BJ (cell line): Measurements from ENCODE around the gene HRAS. TPM values are rescaled to one million over a fixed set of nuclear protein-coding genes. Genes with fewer than 3 reads are reported as not detected.

ENCODE experiments used
- CTCF ChIA-PET: fragments of 350-600 bp; formaldehyde crosslinking; extraction: SDS; loops from one replicate; lab custom pipeline; 2021; ENCODE audit warnings: antibody characterized with exemption, inconsistent platforms; lab: Yijun Ruan, JAX
- POLR2A ChIA-PET: fragments of 300-600 bp; sonication (Branson Sonifier 250); formaldehyde crosslinking; extraction: SDS; loops from one replicate; lab custom pipeline; 2021; ENCODE audit warnings: antibody characterized with exemption; lab: Charles Lee
- DNase-seq: peaks from one replicate; pipeline ENCODE4 v3.0.0-alpha.2; 2011; ENCODE audit warnings: low read depth
- H3K27me3 ChIP-seq: 2 replicates; pipeline ENCODE4 v1.6.0; 2011; ENCODE audit warnings: low read length; ENCODE audit not compliant: control insufficient read depth, insufficient read depth
- H3K36me3 ChIP-seq: 2 replicates; pipeline ENCODE4 v1.5.1; 2011; ENCODE audit warnings: low read length; ENCODE audit not compliant: control insufficient read depth, insufficient read depth
- H3K4me3 ChIP-seq: 2 replicates; pipeline ENCODE4 v1.5.1; 2011; ENCODE audit warnings: low read depth, mild to moderate bottlenecking, control low read depth, low read length
- polyA plus RNA-seq: library from polyadenylated mRNA; depleted of rRNA; stranded (reverse); fragments of >200 nt; gene quantifications from 2 replicates; pipeline ENCODE4 v1.2.3, GENCODE V29; 2011; rRNA removed
- small RNA-seq: library from RNA; depleted of rRNA; stranded (forward); fragments of <200 nt; gene quantifications from one replicate; pipeline ENCODE3, GENCODE V24; 2012; ENCODE audit warnings: low replicate concordance, low read depth; ENCODE audit not compliant: insufficient read length
- TF ChIP-seq, protein P1 (sequence below): IDR thresholded peaks from 2 replicates; pipeline ENCODE4 v1.5.1; 2011; ENCODE audit warnings: low read depth, mild to moderate bottlenecking, control low read depth, inconsistent platforms, low read length, moderate library complexity; ENCODE audit not compliant: insufficient read depth

HRAS gene
- polyA plus RNA-seq, 1 experiment = 90.4 TPM

DNA sequence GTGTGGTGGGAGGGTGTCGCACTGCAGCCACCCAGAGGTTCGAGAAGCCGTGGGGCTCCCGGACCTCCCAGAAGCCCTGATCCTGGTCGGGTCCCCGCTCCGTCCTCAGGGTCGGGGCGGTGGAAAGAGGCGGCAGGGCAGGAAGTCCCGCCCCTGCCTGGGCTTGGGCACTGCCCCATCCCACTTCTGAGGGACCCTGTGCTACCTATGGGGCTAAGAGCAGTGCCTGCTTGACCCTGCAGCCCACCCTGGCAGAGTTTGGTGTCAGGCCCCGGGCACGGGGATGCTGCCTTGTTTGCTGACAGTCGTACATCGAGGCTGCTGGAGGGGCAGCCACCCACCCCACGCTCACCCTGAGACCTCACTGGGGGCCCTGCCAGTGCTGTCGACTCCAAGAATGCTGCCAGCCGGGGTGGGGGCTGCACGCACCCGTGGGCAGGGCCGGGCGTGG is 47.8 kb downstream of the HRAS start:
- TF ChIP-seq, protein P1, sequence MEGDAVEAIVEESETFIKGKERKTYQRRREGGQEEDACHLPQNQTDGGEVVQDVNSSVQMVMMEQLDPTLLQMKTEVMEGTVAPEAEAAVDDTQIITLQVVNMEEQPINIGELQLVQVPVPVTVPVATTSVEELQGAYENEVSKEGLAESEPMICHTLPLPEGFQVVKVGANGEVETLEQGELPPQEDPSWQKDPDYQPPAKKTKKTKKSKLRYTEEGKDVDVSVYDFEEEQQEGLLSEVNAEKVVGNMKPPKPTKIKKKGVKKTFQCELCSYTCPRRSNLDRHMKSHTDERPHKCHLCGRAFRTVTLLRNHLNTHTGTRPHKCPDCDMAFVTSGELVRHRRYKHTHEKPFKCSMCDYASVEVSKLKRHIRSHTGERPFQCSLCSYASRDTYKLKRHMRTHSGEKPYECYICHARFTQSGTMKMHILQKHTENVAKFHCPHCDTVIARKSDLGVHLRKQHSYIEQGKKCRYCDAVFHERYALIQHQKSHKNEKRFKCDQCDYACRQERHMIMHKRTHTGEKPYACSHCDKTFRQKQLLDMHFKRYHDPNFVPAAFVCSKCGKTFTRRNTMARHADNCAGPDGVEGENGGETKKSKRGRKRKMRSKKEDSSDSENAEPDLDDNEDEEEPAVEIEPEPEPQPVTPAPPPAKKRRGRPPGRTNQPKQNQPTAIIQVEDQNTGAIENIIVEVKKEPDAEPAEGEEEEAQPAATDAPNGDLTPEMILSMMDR = no peak
- ChIA-PET CTCF (no interaction called here), POLR2A (no interaction called here)
- no peak for DNase-seq
- Histone ChIP-seq H3K27me3 (no peaks in the 10 kb centered on the region), H3K4me3 (no peak overlapping the region), H3K36me3 (peaks cover 7% of the 10 kb centered on the region)

DNA sequence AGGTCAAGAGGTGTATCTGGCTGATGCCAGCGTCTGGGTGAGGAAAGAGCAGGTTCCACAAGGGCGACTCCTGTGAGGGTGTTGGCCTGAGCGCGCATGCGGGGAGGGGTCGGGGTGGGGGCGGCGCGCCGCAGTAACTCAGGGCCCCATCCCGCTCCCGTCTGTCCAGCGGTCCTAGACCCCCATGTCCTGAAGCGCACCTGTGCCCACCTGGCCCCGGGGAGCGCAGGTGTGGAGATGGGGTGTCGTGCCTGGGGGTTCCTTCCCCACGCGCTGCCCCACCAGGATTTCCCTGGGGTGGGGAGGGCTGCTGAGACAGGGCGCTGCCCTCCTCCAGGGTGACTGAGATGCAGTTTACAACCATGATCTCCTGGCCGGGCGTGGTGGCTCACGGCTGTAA is 49.2 kb downstream of the HRAS start:
- Histone ChIP-seq H3K27me3 (no peaks in the 10 kb centered on the region), H3K4me3 (no peak overlapping the region), H3K36me3 (peaks cover 6% of the 10 kb centered on the region)
- TF ChIP-seq, protein P1 = no peak
- POLR2A ChIA-PET = no interaction called here
- no peak for DNase-seq
- CTCF ChIA-PET = no interaction called here

DNA sequence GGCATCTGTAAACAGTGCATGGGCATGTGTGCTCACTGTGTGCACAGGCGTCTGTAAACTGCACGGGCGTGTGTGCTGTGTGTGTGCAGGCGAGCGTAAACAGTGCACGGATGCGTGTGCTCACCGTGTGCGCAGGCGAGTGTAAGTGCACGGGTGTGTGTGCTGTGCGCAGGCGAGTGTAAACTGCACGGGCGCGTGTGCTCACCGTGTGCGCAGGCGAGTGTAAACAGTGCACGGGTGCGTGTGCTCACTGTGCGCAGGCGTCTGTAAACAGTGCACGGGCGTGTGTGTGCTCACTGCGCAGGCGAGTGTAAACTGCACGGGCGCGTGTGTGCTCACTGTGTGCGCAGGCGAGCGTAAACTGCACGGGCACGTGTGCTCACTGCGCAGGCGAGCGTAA is 50.8 kb downstream of the HRAS start:
- POLR2A ChIA-PET = no interaction called here
- TF ChIP-seq, protein P1 = no peak
- Histone ChIP-seq H3K36me3 (peaks cover 2% of the 10 kb centered on the region), H3K4me3 (no peak overlapping the region), H3K27me3 (no peaks in the 10 kb centered on the region)
- DNase-seq = no peak
- CTCF ChIA-PET = no interaction called here

Small RNAs within 50 kb of the gene (small RNA-seq; reads per million reads assigned to genes)
- gene MIR210 = 1,101 reads per million, percentile 96 among the genes with 10 or more reads in this experiment

Other genes with a start within 250 kb of the HRAS start
- 7.4 and 13.2 TPM in 2 replicates for gene PGGHG, start 246.4 kb downstream of the HRAS start, polyA plus RNA-seq
- gene IFITM5, start 236.1 kb downstream of the HRAS start, polyA plus RNA-seq = not detected in 2 replicates
- 456 and 813 TPM in 2 replicates for gene IFITM2, start 227.8 kb downstream of the HRAS start, polyA plus RNA-seq
- gene IFITM1, start 221.5 kb downstream of the HRAS start, polyA plus RNA-seq = 566 and 660 TPM in 2 replicates
- 989 and 1,538 TPM in 2 replicates for gene IFITM3, start 214.7 kb downstream of the HRAS start, polyA plus RNA-seq
- gene B4GALNT4, start 166.1 kb downstream of the HRAS start, polyA plus RNA-seq = 3.0 and 5.4 TPM in 2 replicates
- gene PKP3, start 141.4 kb downstream of the HRAS start, polyA plus RNA-seq = 0.42 and 0.86 TPM in 2 replicates
- 21.1 and 29.2 TPM in 2 replicates for gene SIGIRR, start 120.6 kb downstream of the HRAS start, polyA plus RNA-seq
- gene ANO9, start 93.6 kb downstream of the HRAS start, polyA plus RNA-seq = not detected in 2 replicates
- gene PTDSS2, start 85.3 kb downstream of the HRAS start, polyA plus RNA-seq = 18.1 and 25.8 TPM in 2 replicates
- 139 and 260 TPM in 2 replicates for gene RNH1, start 28.3 kb downstream of the HRAS start, polyA plus RNA-seq
- gene LRRC56, start 2.0 kb upstream of the HRAS start, polyA plus RNA-seq = 0.92 and 1.5 TPM in 2 replicates
- 1.6 and 2.5 TPM in 2 replicates for gene LMNTD2, start 25.2 kb upstream of the HRAS start, polyA plus RNA-seq
- 17.3 and 25.1 TPM in 2 replicates for gene RASSF7, start 25.4 kb upstream of the HRAS start, polyA plus RNA-seq
- gene PHRF1, start 40.9 kb upstream of the HRAS start, polyA plus RNA-seq = 6.8 and 10.7 TPM in 2 replicates
- 4.2 and 6.1 TPM in 2 replicates for gene IRF7, start 80.4 kb upstream of the HRAS start, polyA plus RNA-seq
- not detected in 2 replicates for gene CDHR5, start 89.4 kb upstream of the HRAS start, polyA plus RNA-seq
- not detected in 2 replicates for gene SCT, start 91.6 kb upstream of the HRAS start, polyA plus RNA-seq
- not detected in 2 replicates for gene DRD4, start 101.7 kb upstream of the HRAS start, polyA plus RNA-seq
- gene DEAF1, start 159.6 kb upstream of the HRAS start, polyA plus RNA-seq = 18.5 and 27.7 TPM in 2 replicates
- 19.5 and 21.7 TPM in 2 replicates for gene TMEM80, start 160.2 kb upstream of the HRAS start, polyA plus RNA-seq
- gene EPS8L2, start 170.7 kb upstream of the HRAS start, polyA plus RNA-seq = 27.6 and 44.4 TPM in 2 replicates
- 209 and 278 TPM in 2 replicates for gene TALDO1, start 211.9 kb upstream of the HRAS start, polyA plus RNA-seq
- gene GATD1, start 241.9 kb upstream of the HRAS start, polyA plus RNA-seq = 14.5 and 37.9 TPM in 2 replicates